Skeletal muscle cell (primary cell): ENCODE data around the gene CPS1.

Experiments used
- DNase-seq: peaks from one replicate; pipeline ENCODE4 v3.0.0-alpha.2; 2010; ENCODE audit warnings: low read depth
- H3K4me3 ChIP-seq: 2 replicates; pipeline ENCODE4 v1.5.1; 2011; ENCODE audit warnings: low read depth, mild to moderate bottlenecking, control low read depth, low read length, moderate library complexity

The CPS1 gene

DNA sequence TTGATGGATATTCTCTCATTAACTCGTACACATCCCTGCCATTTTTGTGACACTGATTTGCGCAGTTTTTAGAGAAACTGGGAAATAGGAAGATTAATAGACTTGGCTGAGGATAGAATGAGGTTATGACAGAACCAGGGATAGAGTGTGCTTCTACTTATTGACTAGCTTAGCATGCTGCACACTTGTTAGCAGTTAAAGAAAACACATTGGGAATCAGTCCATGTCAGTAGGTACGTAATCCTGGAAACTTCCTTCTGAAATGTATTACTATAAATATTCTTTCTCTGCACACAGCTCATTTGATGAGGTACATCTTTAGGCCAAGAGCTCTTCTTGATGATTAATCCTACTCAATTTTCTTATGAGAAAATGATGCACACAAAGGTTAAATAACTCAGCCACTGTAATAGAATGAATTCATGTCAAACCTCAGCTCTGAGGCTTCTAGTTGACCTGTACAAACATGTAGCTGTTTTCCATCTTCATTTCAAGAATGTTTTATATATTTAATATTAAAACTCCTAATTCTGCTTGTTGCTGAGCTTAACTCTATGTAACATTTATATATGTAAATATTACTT, 12.3 kb upstream of the CPS1 start:
- no peak for DNase-seq
- H3K4me3 ChIP-seq = no peak overlapping the region

DNA sequence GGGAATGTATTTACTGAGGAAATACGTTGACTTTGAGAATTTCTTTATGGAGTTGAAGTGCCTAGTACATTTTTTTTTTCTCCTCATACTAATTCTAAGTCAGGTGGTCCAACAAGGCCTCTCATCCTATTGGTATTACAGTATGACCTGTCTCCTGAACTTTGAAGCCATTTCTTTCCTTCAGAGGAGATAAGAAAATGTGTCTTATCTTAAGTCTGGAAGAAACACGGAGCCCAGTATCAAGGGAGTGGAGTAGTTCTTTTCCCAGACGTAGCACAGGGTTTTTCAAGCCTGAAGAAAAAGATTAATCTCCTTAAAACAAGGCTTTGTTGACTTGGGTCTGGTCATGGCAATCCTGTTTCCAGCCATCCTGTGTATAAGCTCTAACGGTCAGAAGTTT, 11.6 kb upstream of the CPS1 start:
- no peak for DNase-seq
- H3K4me3 ChIP-seq = no peak overlapping the region

DNA sequence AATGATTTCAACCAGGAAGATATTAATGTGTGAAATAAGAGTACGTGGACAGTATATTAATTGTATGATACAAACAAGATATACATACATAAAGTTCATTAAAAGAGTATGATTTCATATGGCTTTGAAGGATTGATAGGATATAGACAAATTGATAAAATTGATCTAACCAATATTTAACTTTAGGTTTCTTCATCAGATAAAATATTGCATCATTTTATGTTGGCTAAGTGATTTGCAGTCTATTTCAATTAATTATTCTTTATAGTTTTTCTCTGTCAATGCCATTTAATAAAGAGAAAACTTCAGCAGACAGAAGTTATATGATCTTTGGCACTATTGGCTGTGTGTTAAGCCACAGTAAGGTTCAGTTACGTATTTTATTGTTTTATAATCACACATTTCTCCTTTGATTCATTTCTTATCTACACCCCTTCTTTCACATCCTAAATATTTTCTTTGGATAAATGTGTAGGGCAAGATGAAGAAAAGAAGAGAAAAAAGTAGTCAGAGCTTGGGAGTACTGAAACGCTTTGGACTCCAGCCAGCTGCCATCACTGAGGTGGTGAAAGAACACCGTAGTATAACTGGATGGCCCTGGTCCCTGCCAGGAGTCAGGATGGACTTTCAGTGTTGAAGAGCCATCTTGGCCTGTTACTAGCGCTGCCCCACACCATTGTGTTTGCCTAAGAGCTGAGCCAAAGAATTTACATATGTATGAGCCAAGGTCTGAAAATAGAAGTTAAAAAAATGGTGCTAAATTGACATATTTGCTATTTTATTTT, 9.8 kb upstream of the CPS1 start:
- no peak overlapping the region for H3K4me3 ChIP-seq
- DNase-seq = no peak

DNA sequence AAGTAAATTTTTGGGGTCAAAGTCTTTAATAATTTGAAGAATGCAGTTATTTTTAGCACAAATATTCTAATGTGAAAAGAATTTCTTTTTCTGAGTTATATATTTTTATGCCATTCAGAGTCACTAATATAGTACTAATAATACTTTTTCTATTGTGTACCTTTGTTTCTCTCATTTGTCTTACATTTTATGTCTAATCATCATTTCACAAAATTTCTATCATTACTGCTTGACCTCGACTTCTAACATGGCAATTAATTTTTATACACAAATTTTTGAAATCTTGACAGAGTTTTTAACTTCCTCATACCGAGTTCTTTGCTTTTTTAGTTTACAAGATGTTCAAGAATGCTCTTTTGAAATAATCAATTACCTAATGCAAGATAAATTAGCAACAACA, 8.4 kb upstream of the CPS1 start:
- no peak for DNase-seq
- no peak overlapping the region for H3K4me3 ChIP-seq

DNA sequence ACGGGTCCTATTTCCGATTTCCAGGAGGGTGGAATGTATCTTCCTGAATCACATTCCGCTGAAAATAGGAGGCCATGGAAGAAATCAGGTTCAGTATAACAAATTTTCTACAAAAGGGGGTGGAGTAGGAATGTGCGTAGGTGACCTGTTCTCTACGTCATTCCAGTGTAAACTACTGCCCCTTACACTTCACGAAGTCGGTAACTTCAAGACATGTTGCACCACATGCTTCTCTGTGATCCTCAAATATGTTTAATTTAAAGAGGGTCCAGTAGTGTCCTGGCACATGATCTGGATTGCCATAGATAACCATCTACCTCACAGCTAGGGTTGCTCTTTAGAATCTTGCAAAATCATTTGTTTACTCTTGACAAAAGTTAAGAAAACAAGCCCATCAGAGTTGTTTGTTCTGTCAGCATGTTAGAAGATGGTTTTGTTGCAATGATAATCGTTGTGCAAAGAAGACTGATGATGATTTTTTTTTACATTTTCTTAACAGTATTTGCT, 7.5 kb upstream of the CPS1 start:
- DNase-seq = no peak
- H3K4me3 ChIP-seq = no peak overlapping the region

DNA sequence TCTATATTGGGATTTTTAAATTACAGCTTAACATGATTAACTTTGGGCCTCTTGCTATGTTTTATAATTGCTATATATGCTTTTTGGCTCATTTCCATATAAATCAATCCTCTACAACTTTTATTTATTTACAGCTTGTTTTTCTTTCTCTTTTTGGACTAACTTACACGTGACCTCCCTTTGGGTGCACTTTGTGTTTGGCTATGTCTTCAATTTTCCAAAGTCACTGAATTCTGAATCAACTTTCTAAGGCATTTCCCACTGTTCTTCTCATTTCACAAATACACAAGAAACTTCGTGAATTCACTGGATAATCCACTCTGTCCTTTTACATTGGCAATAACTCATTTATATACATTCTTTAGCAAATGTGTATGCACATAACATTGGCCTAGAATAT, 5.4 kb upstream of the CPS1 start:
- no peak for DNase-seq
- no peak overlapping the region for H3K4me3 ChIP-seq

DNA sequence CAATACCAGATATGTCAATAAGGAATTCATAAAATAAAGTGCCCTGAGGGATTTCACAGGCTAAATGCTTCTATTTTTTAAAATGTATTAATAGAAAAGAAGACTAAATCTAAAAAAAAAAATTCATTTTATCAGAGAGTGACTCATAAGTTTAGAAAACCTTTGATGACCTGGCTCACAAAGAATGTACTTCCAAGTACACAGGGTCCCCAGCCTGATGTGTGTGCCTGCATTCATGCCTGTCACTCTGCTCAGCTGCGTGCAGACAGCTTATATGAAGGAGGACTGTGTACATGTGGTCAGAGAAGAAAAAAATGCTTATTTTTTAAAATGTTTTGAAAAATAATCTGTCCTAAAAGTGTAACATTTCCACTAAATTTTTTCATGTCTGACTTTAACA, 3.0 kb upstream of the CPS1 start:
- H3K4me3 ChIP-seq = no peak overlapping the region
- DNase-seq = no peak

DNA sequence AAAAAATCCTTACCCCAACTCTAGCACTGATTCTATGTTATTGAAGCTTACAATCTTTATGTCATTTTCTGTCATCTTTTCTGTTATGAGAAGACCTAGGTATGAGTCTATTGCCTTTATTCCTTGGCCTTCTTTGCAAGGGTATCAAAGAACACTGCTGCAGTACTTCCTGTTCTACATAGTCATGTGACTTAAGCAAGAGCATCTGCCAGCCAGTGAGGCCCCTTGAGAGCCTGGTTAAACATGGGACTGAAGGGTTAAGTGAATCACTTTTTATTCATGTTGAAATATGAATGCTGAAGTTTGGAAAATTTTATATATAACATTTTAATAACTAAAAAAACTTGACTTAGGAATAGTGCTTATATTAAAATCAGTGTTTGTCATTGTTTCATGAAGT, 844 bp upstream of the CPS1 start:
- H3K4me3 ChIP-seq = no peak overlapping the region
- DNase-seq = no peak

DNA sequence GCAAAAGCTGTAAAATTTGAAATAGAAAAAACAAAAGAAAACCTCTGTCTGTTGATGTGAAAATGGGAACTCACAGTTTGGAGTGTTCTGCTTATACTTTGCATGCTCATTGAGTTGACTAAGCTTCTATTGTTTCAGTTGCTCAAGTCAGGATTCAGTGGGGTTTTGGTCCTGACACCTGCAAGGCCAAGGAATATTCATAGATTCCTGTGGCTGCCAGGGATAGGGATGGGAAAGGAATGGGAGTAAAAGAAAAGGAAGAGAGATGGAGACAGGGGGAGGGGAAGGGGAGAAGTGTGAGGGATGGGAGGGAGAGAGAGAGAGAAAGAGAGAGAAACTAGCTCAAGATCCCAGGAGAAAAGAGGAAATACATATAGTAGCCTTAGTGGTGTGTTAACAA, 1.3 kb downstream of the CPS1 start:
- no peak for DNase-seq
- no peak overlapping the region for H3K4me3 ChIP-seq

DNA sequence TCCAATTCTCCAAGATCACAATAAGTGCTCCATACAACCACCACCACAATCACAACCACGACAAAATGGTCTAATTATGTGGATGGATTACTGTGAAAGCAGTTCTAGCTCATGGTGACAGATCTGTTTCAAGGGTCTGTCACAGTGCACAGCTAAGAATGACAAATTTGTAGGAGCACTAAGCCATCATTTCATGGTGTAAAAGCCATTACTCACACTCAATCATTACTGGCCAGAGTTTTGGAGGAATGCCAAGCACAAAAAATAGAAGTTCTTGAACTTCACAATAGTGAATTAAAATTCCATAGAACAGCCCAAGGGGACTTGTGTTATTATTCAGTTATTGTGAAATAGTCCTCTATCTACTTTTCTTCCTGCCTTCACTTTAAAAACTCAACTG, 2.3 kb downstream of the CPS1 start:
- no peak overlapping the region for H3K4me3 ChIP-seq
- peak; percentile 6 for DNase-seq

DNA sequence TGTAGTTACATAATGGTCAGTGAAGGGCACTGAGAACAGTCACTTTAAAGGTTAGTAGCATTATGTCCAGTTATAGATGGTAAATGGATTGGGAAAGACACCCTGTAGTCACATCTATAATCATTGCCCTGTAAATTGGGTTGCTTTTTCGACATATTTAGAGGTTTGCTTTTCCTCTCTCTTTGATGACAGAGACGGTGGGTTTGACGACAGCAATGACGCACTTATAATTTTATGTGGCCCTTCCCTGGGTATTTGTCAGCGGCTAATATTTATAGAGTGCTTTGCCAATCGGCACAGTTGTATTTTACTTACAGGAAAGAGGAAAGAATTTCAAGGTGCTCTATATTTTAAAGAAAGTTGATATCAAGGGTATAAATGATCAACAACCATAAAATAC, 2.8 kb downstream of the CPS1 start:
- no peak for DNase-seq

DNA sequence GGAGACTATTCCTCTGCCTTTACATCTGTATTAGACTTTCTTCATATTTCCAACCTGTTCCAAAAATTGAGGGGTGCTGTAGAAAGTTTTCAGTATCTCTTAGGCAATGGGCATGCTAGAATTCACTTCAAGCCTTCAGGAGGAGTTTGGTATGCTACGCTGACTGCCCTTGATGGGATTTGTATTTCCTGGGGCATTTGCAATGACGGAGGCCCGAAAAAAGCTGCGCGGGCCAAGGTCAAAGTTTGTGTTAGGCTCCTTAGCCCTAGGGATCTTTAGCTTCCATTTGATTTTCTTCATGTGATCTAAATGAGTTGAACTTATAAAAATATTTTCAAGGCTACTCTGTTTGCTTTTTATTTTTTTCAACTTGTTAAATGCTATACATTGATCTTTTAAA, 5.1 kb downstream of the CPS1 start:
- DNase-seq = no peak
- H3K4me3 ChIP-seq = no peak overlapping the region

More for the DNA sequence above, 2.8 kb downstream of the CPS1 start:
- no peak overlapping the region for H3K4me3 ChIP-seq

DNA sequence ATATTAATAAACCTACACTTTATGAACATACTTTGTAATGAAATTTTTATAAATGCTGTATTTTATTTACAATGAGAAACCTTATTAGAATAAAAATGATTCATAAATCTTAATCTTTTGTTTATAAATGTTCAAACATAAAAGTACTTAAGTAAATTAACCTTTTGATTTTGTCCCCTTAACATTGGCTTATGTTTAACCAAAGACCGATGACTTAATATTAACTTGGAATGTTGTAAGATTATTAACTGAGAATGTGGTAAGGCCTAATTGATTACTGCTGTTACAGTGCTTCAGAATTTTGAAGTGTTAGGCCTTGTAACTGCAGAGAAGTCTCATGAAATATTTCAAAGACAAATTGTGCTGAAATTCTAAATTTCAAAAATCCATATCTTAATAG, 5.7 kb downstream of the CPS1 start:
- no peak for DNase-seq

DNA sequence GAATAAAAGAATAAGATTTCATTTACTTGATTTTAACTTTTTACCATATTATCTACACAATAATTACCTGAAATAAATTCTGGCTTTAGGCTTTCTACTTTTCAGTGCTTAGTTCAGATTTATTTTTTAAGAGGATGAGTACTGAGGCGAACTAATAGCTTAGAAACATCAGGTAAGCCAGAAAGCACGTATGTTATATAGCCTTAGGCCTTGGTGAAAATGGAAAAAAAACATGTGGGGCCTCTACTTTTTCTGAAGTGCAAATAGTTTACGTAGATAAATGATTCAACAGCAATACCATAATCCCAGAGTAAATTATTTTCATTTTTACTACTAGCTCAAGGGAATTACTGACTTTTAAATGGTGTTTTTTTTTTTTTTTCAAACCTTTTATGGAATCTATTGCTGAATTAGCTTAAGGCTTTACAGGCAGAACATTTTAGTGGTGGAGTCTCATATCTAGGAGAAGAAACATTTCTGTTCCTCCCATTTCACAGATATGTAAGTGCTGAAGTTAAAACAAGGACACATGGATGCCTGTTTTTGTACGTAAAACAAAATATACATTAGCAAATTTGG, 6.2 kb downstream of the CPS1 start:
- no peak for DNase-seq
- no peak overlapping the region for H3K4me3 ChIP-seq

More for the DNA sequence above, 5.7 kb downstream of the CPS1 start:
- no peak overlapping the region for H3K4me3 ChIP-seq

DNA sequence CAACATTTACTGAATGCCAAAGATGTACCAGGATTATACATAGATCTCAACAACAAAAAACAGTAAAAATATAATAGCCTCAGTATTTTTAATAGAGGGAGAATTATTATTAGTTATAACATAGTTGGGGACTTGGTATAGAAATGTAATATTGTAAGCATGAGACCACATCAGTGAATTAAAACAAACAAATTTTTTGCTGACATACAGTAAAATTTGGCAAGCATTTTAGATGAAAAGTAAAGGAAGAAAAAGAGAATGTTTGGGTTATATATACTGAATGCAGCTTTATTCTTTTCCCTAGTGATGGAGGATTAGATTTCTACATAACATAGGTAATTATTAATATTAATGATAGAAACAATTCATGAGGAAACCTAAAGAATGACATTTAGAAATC, 10.9 kb downstream of the CPS1 start:
- DNase-seq = no peak
- no peak overlapping the region for H3K4me3 ChIP-seq

DNA sequence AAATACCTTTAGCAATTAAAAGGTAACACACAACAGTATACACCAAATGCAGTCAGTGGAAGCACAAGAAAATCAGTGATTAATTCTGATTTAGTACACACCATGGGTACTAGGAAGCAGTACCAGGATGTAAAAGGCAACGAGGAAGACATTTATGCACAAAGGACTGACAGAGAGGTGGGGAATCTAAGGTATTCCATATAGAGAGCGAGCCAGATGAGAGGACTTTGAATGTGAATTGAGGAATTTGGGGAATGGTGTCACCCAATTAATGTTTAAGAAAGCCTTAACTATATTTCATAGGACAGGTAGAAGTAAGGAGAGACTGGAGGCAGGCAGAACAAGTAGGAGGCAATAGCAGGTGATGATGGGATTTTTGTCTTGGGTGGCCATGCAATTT, 11.7 kb downstream of the CPS1 start:
- H3K4me3 ChIP-seq = no peak overlapping the region
- DNase-seq = no peak

DNA sequence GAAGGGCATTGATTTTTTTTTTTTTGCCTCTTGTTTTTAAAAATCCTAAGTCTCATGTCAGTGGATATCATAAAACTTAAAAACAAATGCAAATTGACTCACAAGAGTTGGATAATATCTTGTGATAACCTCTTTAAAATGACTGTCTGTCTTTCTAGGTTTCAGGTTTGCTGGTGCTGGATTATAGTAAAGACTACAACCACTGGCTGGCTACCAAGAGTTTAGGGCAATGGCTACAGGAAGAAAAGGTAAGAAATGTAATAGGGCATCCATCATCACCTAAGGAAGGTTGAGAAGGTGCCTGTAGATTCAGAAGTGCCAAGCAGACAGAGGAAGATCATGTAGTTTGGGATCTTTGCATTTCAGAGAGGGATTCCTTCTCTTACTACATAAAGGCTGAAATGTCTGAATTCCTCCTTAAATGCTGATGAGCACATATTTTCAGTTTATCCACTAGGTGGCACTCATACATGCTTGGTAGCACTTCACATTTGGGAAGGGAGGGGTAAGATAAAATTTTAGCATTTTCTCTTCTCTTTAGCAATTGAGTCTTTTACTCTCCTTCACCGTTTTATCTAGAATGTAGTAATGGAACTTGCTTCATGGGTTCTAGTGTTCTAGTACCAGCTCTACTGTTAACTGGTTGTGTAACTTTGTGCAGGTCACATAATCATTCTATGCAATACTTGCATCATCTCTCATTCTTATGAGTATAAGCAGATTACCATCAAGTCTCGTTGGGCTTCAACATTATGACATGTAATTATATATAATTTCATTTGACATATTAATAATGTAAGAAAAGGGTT, 21.1 kb downstream of the CPS1 start:
- H3K4me3 ChIP-seq = no peak overlapping the region
- DNase-seq = no peak

DNA sequence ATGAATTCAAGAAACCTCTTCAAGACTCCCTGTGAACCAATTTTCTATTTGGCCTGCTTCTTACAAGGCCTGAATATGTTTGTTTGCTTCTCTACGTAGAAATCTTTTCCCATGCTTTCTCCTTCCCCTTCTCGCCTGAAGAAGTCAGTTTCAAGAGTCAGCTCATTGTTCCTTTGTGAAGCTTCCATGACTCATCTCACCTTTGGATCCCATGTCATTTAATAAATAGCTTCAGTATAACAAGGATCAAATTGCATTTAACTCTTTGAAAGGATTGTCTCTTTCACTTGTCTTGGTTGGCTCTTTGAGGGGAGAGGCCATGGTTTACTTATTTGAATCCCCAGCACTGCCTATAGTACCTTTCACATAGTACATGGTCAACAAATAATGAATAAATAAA, 28.4 kb downstream of the CPS1 start:
- peak; percentile 11 for DNase-seq

DNA sequence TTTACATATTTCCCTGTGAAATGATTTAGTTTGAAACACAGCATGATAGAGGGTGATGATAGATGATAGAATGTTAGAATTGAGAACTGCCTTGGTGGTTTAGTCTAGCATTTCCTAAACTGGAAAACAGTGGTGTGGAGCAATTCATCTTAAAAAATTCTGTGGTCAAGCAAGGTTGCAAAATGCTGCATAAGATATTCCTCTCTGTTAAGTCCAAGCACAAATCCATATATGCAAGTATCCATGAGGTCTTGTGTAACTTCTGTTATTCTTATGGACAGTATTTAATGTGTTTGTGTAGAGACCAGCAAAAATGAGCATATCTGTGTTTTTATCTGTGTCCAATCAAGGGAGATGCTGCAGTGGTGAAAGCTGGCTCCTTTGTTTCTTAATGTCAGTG, 30.0 kb downstream of the CPS1 start:
- DNase-seq = no peak
- H3K4me3 ChIP-seq = no peak overlapping the region

More for the DNA sequence above, 28.4 kb downstream of the CPS1 start:
- no peak overlapping the region for H3K4me3 ChIP-seq

DNA sequence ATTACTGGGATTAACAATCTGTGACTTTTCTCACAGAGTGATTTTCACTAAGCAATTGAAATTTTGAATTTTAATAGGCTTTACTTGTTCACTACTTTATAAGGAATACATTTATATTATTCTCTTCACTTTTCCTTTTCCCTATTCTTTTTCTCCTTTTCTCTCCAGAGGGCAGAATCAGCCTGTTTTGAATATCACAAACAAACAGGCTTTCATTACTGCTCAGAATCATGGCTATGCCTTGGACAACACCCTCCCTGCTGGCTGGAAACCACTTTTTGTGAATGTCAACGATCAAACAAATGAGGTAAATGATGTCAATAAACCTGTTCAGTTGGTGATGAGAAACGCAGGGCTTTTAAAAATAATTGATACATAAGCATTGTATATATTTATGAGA, 35.3 kb downstream of the CPS1 start:
- H3K4me3 ChIP-seq = no peak overlapping the region
- DNase-seq = no peak
